ENCODE results near the gene CLSTN2. TPM values are rescaled to one million over a fixed set of nuclear protein-coding genes. Genes with fewer than 3 reads are reported as not detected.

Gene CLSTN2
- total and polyA plus RNA-seq, 4 donors: 20.7 to 44.5 (median 22.7) TPM

GRCh38 chr3:139940622-139941021 is 5.6 kb downstream of the CLSTN2 start:
- Histone ChIP-seq H3K27me3 (ENCODE audit: control insufficient read depth, insufficient read depth, low read length) (peaks cover 12% of the 10 kb centered on the region), H3K4me3 (ENCODE audit: low read depth, low read length) (no peak overlapping the region), H3K27ac (ENCODE audit: low read depth, low read length) (no peak overlapping the region), H3K9me3 (ENCODE audit: control insufficient read depth, insufficient read depth, low read length) (no peaks in the 10 kb centered on the region), H3K4me1 (ENCODE audit: control insufficient read depth, insufficient read depth, low read length) (peaks cover 12% of the 10 kb centered on the region), H3K36me3 (ENCODE audit: control insufficient read depth, insufficient read depth, low read length) (no peaks in the 10 kb centered on the region)
- no CpG with 5 or more reads among the region's 1 CpG for WGBS (ENCODE audit: insufficient coverage)
- DNase-seq (ENCODE audit: low read depth in 4 of 6, low spot score in 6 of 6): no peak

GRCh38 chr3:139941580-139941979 is 6.6 kb downstream of the CLSTN2 start:
- peaks cover 3% of the 10 kb centered on the region for H3K4me1 ChIP-seq (ENCODE audit: control insufficient read depth, insufficient read depth, low read length)
- H3K4me3 ChIP-seq (ENCODE audit: low read depth, low read length): no peak overlapping the region
- H3K9me3 ChIP-seq (ENCODE audit: control insufficient read depth, insufficient read depth, low read length): no peaks in the 10 kb centered on the region
- DNase-seq (ENCODE audit: low read depth in 4 of 6, low spot score in 6 of 6): no peak
- 88% methylated on average over 1 of the region's 4 CpGs for WGBS (ENCODE audit: insufficient coverage)
- H3K27me3 ChIP-seq (ENCODE audit: control insufficient read depth, insufficient read depth, low read length): peaks cover 5% of the 10 kb centered on the region
- H3K27ac ChIP-seq (ENCODE audit: low read depth, low read length): no peak overlapping the region
- H3K36me3 ChIP-seq (ENCODE audit: control insufficient read depth, insufficient read depth, low read length): no peaks in the 10 kb centered on the region

- Histone ChIP-seq H3K9me3 (ENCODE audit: control insufficient read depth, insufficient read depth, low read length) (no peaks in the 10 kb centered on the region), H3K36me3 (ENCODE audit: control insufficient read depth, insufficient read depth, low read length) (no peaks in the 10 kb centered on the region), H3K4me1 (ENCODE audit: control insufficient read depth, insufficient read depth, low read length) (peaks cover 3% of the 10 kb centered on the region), H3K27me3 (ENCODE audit: control insufficient read depth, insufficient read depth, low read length) (no peaks in the 10 kb centered on the region), H3K4me3 (ENCODE audit: low read depth, low read length) (no peak overlapping the region), H3K27ac (ENCODE audit: low read depth, low read length) (no peak overlapping the region)
- DNase-seq (ENCODE audit: low read depth in 4 of 6, low spot score in 6 of 6): peak in 1 of 6 donors; percentile 23
- WGBS (ENCODE audit: insufficient coverage): 65% methylated on average over 7 of the region's 7 CpGs
These were observed 9.4 kb downstream of the CLSTN2 start for GRCh38 chr3:139944256-139944910.

- no peaks in the 10 kb centered on the region for H3K27me3 ChIP-seq (ENCODE audit: control insufficient read depth, insufficient read depth, low read length)
- DNase-seq (ENCODE audit: low read depth in 4 of 6, low spot score in 6 of 6): peak in 1 of 6 donors; percentile 24
- H3K36me3 ChIP-seq (ENCODE audit: control insufficient read depth, insufficient read depth, low read length): no peaks in the 10 kb centered on the region
- no CpG with 5 or more reads among the region's 4 CpGs for WGBS (ENCODE audit: insufficient coverage)
- H3K27ac ChIP-seq (ENCODE audit: low read depth, low read length): no peak overlapping the region
- no peak overlapping the region for H3K4me3 ChIP-seq (ENCODE audit: low read depth, low read length)
- peaks cover 3% of the 10 kb centered on the region for H3K4me1 ChIP-seq (ENCODE audit: control insufficient read depth, insufficient read depth, low read length)
- H3K9me3 ChIP-seq (ENCODE audit: control insufficient read depth, insufficient read depth, low read length): no peaks in the 10 kb centered on the region
These were observed 10.4 kb downstream of the CLSTN2 start for GRCh38 chr3:139945386-139945785.

GRCh38 chr3:139945942-139946341 is 11.0 kb downstream of the CLSTN2 start:
- Histone ChIP-seq H3K4me1 (ENCODE audit: control insufficient read depth, insufficient read depth, low read length) (peaks cover 3% of the 10 kb centered on the region), H3K4me3 (ENCODE audit: low read depth, low read length) (no peak overlapping the region), H3K27me3 (ENCODE audit: control insufficient read depth, insufficient read depth, low read length) (no peaks in the 10 kb centered on the region), H3K27ac (ENCODE audit: low read depth, low read length) (no peak overlapping the region), H3K9me3 (ENCODE audit: control insufficient read depth, insufficient read depth, low read length) (no peaks in the 10 kb centered on the region), H3K36me3 (ENCODE audit: control insufficient read depth, insufficient read depth, low read length) (no peaks in the 10 kb centered on the region)
- peak in 1 of 6 donors; percentile 20 for DNase-seq (ENCODE audit: low read depth in 4 of 6, low spot score in 6 of 6)

- H3K27ac ChIP-seq (ENCODE audit: low read depth, low read length): no peak overlapping the region
- H3K9me3 ChIP-seq (ENCODE audit: control insufficient read depth, insufficient read depth, low read length): no peaks in the 10 kb centered on the region
- H3K4me3 ChIP-seq (ENCODE audit: low read depth, low read length): no peak overlapping the region
- H3K36me3 ChIP-seq (ENCODE audit: control insufficient read depth, insufficient read depth, low read length): no peaks in the 10 kb centered on the region
- peaks cover 3% of the 10 kb centered on the region for H3K4me1 ChIP-seq (ENCODE audit: control insufficient read depth, insufficient read depth, low read length)
- DNase-seq (ENCODE audit: low read depth in 4 of 6, low spot score in 6 of 6): no peak
- H3K27me3 ChIP-seq (ENCODE audit: control insufficient read depth, insufficient read depth, low read length): no peaks in the 10 kb centered on the region
These were observed 13.5 kb downstream of the CLSTN2 start for GRCh38 chr3:139948467-139948866.

- Histone ChIP-seq H3K36me3 (ENCODE audit: control insufficient read depth, insufficient read depth, low read length) (no peaks in the 10 kb centered on the region), H3K27me3 (ENCODE audit: control insufficient read depth, insufficient read depth, low read length) (no peaks in the 10 kb centered on the region), H3K27ac (ENCODE audit: low read depth, low read length) (no peak overlapping the region), H3K4me1 (ENCODE audit: control insufficient read depth, insufficient read depth, low read length) (peaks cover 3% of the 10 kb centered on the region), H3K4me3 (ENCODE audit: low read depth, low read length) (no peak overlapping the region), H3K9me3 (ENCODE audit: control insufficient read depth, insufficient read depth, low read length) (no peaks in the 10 kb centered on the region)
- 81% methylated on average over 5 of the region's 6 CpGs for WGBS (ENCODE audit: insufficient coverage)
- DNase-seq (ENCODE audit: low read depth in 4 of 6, low spot score in 6 of 6): no peak
These were observed 13.9 kb downstream of the CLSTN2 start for GRCh38 chr3:139948898-139949297.

- DNase-seq (ENCODE audit: low read depth in 4 of 6, low spot score in 6 of 6): no peak
- Histone ChIP-seq H3K4me3 (ENCODE audit: low read depth, low read length) (no peak overlapping the region), H3K9me3 (ENCODE audit: control insufficient read depth, insufficient read depth, low read length) (no peaks in the 10 kb centered on the region), H3K36me3 (ENCODE audit: control insufficient read depth, insufficient read depth, low read length) (no peaks in the 10 kb centered on the region), H3K27ac (ENCODE audit: low read depth, low read length) (no peak overlapping the region), H3K4me1 (ENCODE audit: control insufficient read depth, insufficient read depth, low read length) (peaks cover 5% of the 10 kb centered on the region), H3K27me3 (ENCODE audit: control insufficient read depth, insufficient read depth, low read length) (no peaks in the 10 kb centered on the region)
- WGBS (ENCODE audit: insufficient coverage): 83% methylated on average over 1 of the region's 2 CpGs
These were observed 18.3 kb downstream of the CLSTN2 start for GRCh38 chr3:139953131-139953910.

- peak in 1 of 6 donors; percentile 55 for DNase-seq (ENCODE audit: low read depth in 4 of 6, low spot score in 6 of 6)
- H3K4me1 ChIP-seq (ENCODE audit: control insufficient read depth, insufficient read depth, low read length): peaks cover 5% of the 10 kb centered on the region
- H3K36me3 ChIP-seq (ENCODE audit: control insufficient read depth, insufficient read depth, low read length): no peaks in the 10 kb centered on the region
- 86% methylated on average over 1 of the region's 3 CpGs for WGBS (ENCODE audit: insufficient coverage)
- H3K27me3 ChIP-seq (ENCODE audit: control insufficient read depth, insufficient read depth, low read length): no peaks in the 10 kb centered on the region
- H3K4me3 ChIP-seq (ENCODE audit: low read depth, low read length): no peak overlapping the region
- no peak overlapping the region for H3K27ac ChIP-seq (ENCODE audit: low read depth, low read length)
- H3K9me3 ChIP-seq (ENCODE audit: control insufficient read depth, insufficient read depth, low read length): no peaks in the 10 kb centered on the region
These were observed 19.3 kb downstream of the CLSTN2 start for GRCh38 chr3:139954146-139954860.

Data from spinal cord (tissue), 10 donors.